HUES64 (cell line): ENCODE data around the gene MACF1.
A peak's percentile ranks its signal among the peaks of the same experiment; 100 is the strongest.

Experiments used
- H3K27ac ChIP-seq: 2 replicates; pipeline ENCODE4 v1.7.0; 2013; ENCODE audit warnings: low read depth, low read length, inconsistent platforms
- H3K27me3 ChIP-seq: 2 replicates; pipeline ENCODE4 v1.6.1; 2013; ENCODE audit warnings: mild to moderate bottlenecking, low read length; ENCODE audit not compliant: insufficient read depth
- H3K36me3 ChIP-seq: 2 replicates; pipeline ENCODE4 v1.6.1; 2013; ENCODE audit warnings: mild to moderate bottlenecking, low read length; ENCODE audit not compliant: insufficient read depth
- H3K4me1 ChIP-seq: 2 replicates; pipeline ENCODE4 v1.6.1; 2013; ENCODE audit warnings: mild to moderate bottlenecking, low read length, moderate library complexity; ENCODE audit not compliant: insufficient read depth
- H3K4me3 ChIP-seq: 2 replicates; pipeline ENCODE4 v1.5.1; 2013; ENCODE audit warnings: mild to moderate bottlenecking, low read length, moderate library complexity
- H3K9ac ChIP-seq: 2 replicates; pipeline ENCODE4 v1.6.1; 2013; ENCODE audit warnings: mild to moderate bottlenecking, low read depth, low read length
- H3K9me3 ChIP-seq: 2 replicates; pipeline ENCODE4 v1.6.1; 2013; ENCODE audit warnings: low read depth, low read length; ENCODE audit not compliant: insufficient read depth
- WGBS: fragments of 150-250, 120-280 bp; methylation state at CpG from one replicate; pipeline ENCODE4 v1.1.7; 2013; ENCODE audit warnings: missing lambda C conversion rate; 5-methylcytosine and 5-hydroxymethylcytosine counted together

MACF1 gene

DNA sequence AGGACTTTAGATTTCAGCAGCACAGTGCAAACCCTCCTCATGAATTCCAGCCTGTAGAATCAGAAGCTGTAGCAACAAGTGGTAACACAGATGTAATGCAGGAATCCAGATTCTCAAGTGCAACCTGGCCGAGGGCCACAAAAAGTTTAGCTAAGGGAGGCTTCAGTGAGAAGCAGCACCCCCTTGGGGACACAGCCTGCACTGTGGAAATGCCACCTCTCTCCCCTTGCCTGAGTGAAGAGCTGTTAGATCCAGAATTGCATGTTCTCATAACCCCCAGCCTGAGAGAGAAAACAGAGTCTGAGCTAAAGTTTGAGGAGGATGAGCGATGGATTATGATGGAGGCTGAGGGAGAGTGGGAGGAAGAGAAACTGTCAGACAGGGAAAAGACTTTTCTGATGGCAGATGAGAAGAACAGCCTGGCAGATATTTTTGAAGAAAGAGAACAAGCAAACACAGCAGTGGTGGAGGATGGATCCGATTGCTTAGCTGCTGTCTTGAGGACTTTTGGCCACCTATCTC lies 206.5 kb downstream of the MACF1 start:
- H3K4me1 ChIP-seq: peaks cover 38% of the 10 kb centered on the region
- peaks cover 32% of the 10 kb centered on the region for H3K36me3 ChIP-seq
- no peak overlapping the region for H3K27ac ChIP-seq
- no peaks in the 10 kb centered on the region for H3K9me3 ChIP-seq
- no peak overlapping the region; the same call in 1 of the 2 replicates for H3K9ac ChIP-seq
- WGBS: 46% methylated on average over 3 of the region's 3 CpGs
- H3K4me3 ChIP-seq: peak overlapping the region; percentile 80
- no peaks in the 10 kb centered on the region for H3K27me3 ChIP-seq

DNA sequence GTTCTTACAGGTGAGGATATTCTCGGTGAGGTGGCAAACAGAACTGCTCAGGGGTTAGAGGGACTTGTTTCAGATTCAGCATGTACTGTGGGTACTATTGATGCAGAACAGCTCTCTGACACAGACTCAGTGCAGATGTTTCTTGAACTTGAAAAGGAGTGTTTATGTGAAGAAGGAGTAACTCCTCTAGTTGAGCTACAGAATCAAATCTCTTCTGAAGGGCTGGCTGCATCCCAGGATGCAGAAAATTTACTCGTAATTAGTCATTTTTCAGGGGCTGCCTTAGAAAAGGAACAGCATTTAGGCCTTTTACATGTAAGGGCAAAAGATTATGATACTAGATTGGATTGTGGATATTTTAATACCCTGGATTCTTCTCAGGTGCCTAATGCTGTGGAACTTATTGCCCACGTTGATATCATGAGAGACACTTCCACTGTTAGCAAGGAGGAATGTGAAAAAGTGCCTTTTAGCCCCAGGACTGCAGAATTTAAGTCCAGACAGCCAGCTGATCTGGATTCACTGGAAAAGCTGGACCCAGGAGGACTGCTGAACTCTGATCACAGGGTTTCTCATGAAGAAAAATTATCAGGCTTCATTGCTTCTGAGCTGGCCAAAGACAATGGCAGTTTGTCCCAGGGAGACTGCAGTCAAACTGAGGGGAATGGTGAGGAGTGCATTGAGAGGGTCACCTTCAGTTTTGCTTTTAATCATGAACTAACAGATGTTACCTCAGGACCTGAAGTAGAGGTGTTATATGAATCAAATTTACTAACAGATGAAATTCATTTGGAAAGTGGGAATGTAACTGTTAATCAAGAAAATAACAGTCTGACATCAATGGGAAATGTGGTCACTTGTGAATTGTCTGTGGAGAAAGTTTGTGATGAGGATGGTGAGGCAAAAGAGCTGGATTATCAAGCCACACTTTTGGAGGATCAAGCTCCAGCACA lies 207.3 kb downstream of the MACF1 start:
- H3K4me1 ChIP-seq: peaks cover 36% of the 10 kb centered on the region
- H3K9me3 ChIP-seq: no peaks in the 10 kb centered on the region
- no peak overlapping the region for H3K27ac ChIP-seq
- peaks cover 40% of the 10 kb centered on the region for H3K36me3 ChIP-seq
- peak overlapping the region; percentile 80 for H3K4me3 ChIP-seq
- no peaks in the 10 kb centered on the region for H3K27me3 ChIP-seq
- H3K9ac ChIP-seq: no peak overlapping the region; the same call in 1 of the 2 replicates
- WGBS: 83% methylated on average over 3 of the region's 3 CpGs

DNA sequence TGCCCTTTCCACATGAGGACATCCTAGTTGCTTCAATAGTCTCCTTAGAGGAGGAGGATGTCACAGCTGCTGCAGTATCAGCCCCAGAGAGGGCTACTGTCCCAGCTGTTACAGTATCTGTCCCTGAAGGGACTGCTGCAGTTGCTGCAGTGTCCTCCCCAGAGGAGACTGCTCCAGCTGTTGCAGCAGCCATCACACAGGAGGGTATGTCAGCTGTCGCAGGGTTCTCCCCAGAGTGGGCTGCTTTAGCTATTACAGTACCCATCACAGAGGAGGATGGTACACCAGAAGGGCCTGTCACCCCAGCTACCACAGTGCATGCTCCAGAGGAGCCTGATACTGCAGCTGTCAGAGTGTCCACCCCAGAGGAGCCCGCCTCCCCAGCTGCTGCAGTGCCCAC lies 208.4 kb downstream of the MACF1 start:
- Histone ChIP-seq H3K36me3 (peaks cover 45% of the 10 kb centered on the region), H3K4me3 (no peak overlapping the region), H3K9me3 (no peaks in the 10 kb centered on the region), H3K27me3 (no peaks in the 10 kb centered on the region), H3K27ac (no peak overlapping the region), H3K4me1 (peaks cover 25% of the 10 kb centered on the region), H3K9ac (no peak overlapping the region)
- 93% methylated on average over 2 of the region's 2 CpGs for WGBS

DNA sequence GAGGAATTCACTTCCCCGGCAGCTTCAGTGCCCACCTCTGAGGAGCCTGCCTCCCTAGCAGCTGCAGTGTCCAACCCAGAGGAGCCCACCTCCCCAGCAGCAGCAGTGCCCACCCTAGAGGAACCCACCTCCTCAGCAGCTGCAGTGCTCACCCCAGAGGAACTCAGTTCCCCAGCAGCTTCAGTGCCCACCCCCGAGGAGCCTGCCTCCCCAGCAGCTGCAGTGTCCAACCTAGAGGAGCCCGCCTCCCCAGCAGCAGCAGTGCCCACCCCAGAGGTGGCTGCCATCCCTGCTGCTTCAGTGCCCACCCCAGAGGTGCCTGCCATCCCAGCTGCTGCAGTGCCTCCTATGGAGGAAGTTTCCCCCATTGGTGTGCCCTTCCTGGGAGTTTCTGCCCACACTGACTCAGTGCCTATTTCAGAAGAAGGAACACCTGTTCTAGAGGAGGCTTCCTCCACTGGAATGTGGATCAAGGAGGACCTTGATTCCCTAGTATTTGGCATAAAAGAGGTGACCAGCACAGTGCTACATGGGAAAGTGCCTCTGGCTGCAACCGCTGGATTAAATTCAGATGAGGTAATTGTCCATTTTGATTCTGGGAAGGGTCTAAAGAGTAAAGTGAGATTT lies 209.5 kb downstream of the MACF1 start:
- Histone ChIP-seq H3K36me3 (peaks cover 54% of the 10 kb centered on the region), H3K4me3 (no peak overlapping the region), H3K9ac (no peak overlapping the region)

DNA sequence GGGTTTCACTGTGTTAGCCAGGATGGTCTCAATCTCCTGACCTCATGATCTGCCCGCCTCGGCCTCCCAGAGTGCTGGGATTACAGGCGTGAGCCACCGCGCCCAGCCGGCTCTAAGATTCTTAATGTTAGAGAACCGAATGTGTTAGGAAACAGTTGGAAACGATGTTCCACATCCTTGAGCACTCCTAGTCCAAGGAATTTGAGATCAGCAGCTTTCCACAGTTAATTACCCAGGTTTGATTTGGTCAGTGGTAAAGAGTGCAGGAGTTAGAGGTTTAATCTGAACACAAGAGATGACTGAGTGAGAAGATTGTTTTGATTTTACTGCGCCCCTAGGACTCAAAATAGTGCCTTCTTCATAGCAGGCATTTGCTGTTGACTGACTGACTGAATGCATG lies 211.1 kb downstream of the MACF1 start:
- no peak overlapping the region for H3K4me3 ChIP-seq
- H3K27ac ChIP-seq: no peak overlapping the region
- no peaks in the 10 kb centered on the region for H3K27me3 ChIP-seq
- no peak overlapping the region for H3K9ac ChIP-seq
- peaks cover 15% of the 10 kb centered on the region for H3K4me1 ChIP-seq
- WGBS: 94% methylated on average over 9 of the region's 9 CpGs
- peaks cover 63% of the 10 kb centered on the region for H3K36me3 ChIP-seq
- H3K9me3 ChIP-seq: no peaks in the 10 kb centered on the region

More for the DNA sequence above, 209.5 kb downstream of the MACF1 start:
- WGBS: 88% methylated on average over 4 of the region's 4 CpGs
- Histone ChIP-seq H3K4me1 (peaks cover 25% of the 10 kb centered on the region), H3K9me3 (no peaks in the 10 kb centered on the region), H3K27ac (no peak overlapping the region), H3K27me3 (no peaks in the 10 kb centered on the region)

DNA sequence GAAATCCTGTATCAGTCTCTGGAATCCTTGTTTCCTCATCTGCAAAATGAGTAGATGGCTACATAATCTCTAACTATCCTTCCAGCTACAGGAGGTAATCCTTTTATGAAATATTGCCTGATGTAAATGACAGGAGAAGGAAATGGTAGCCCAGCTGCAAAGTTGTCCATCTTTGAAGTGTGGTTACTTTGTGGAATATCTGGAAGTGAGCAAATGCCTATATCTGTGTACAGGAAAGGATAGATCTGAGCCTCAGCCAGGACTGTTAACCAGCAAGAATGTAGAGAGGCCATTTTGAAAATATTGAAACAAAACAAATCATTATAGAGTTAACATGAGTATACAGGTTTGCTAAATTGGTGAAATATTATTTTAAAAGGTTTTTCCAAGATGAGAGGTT lies 212.1 kb downstream of the MACF1 start:
- Histone ChIP-seq H3K4me1 (peaks cover 5% of the 10 kb centered on the region; the same call in 1 of the 2 replicates), H3K27me3 (no peaks in the 10 kb centered on the region), H3K9me3 (no peaks in the 10 kb centered on the region), H3K27ac (no peak overlapping the region), H3K9ac (no peak overlapping the region), H3K36me3 (peaks cover 55% of the 10 kb centered on the region), H3K4me3 (no peak overlapping the region)

DNA sequence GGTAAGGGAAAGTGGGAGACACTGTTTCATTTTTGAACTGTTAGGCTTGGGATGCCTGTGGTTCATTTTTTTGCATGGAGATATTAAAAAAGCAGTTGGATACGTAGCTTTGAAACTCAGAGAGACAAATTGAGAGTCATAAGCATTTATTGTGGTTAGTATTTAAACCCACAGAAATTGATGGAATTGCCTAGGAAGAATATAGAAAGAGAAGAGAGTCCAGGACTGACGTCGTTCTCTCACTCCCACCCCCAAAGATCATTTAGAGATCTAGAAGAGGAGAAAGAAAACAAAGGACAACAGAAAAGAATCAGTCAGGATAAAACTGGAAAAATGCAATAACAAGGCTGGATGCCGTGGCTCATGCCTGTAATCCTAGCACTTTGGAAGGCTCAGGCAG lies 213.7 kb downstream of the MACF1 start:
- Histone ChIP-seq H3K27ac (no peak overlapping the region), H3K9ac (no peak overlapping the region)
- 96% methylated on average over 2 of the region's 4 CpGs for WGBS

DNA sequence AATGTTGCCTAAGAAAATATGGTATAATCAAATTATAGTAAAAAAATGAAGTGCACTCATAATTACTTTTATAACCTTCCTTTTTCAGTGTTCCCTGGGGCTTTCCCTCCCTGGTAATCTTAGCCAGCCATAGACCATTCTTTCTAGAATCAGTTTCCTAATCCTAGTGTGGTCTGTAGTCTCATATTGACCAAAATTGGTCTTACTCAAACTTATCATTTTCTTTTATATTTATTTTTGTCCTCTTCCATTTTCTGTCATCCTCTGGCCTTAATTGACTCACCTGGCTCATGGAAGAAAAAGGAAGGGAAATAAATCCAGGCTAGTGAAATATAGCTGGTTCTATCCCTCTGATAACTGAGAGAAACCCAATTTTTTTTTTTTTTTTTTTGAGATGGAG lies 216.0 kb downstream of the MACF1 start:
- Histone ChIP-seq H3K27ac (no peak overlapping the region), H3K9me3 (no peaks in the 10 kb centered on the region), H3K4me1 (no peaks in the 10 kb centered on the region), H3K9ac (no peak overlapping the region), H3K36me3 (peaks cover 75% of the 10 kb centered on the region), H3K27me3 (no peaks in the 10 kb centered on the region), H3K4me3 (no peak overlapping the region)

More for the DNA sequence above, 213.7 kb downstream of the MACF1 start:
- peaks cover 54% of the 10 kb centered on the region for H3K36me3 ChIP-seq
- H3K4me3 ChIP-seq: no peak overlapping the region
- 0 out of 2 replicates have a peak, but pooled peaks cover 5% of the 10 kb centered on the region for H3K4me1 ChIP-seq
- no peaks in the 10 kb centered on the region for H3K9me3 ChIP-seq
- no peaks in the 10 kb centered on the region for H3K27me3 ChIP-seq

DNA sequence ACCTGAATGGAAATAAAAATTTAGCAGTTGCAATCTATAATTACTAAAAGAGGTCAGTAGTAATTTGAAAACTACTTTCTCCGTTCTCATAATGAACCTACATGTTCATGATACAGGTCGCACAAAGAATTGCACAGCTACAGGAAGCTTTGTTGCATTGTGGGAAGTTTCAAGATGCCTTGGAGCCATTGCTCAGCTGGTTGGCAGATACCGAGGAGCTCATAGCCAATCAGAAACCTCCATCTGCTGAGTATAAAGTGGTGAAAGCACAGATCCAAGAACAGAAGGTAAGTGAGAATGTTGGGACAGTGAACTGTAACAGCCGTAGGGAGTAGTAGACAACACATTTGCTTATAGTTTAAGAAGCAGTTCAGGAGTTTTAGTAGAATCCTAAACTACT lies 218.1 kb downstream of the MACF1 start:
- no peak overlapping the region for H3K4me3 ChIP-seq
- H3K36me3 ChIP-seq: peaks cover 78% of the 10 kb centered on the region
- H3K4me1 ChIP-seq: no peaks in the 10 kb centered on the region
- no peak overlapping the region for H3K9ac ChIP-seq
- H3K9me3 ChIP-seq: no peaks in the 10 kb centered on the region
- WGBS: 95% methylated on average over 4 of the region's 4 CpGs
- H3K27ac ChIP-seq: no peak overlapping the region
- no peaks in the 10 kb centered on the region for H3K27me3 ChIP-seq

DNA sequence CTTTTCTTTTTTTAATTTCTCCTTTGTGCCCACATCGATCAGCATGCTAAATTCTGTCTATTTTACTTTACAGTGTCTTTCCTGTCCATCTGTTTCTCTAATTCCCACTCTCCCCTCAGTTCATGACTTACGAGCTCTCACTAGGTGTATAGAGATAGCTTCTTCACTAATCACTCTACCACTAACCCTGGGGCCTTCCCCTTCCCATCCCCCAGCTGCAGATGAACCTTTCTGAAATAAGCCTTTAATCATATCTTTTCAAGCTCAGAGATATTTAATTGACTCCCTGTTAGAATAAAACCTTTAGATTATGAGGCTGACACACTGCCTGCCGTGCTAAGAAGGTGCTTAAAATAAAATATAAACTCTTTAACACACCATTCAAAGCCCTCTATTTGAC lies 220.7 kb downstream of the MACF1 start:
- Histone ChIP-seq H3K9me3 (no peaks in the 10 kb centered on the region), H3K4me1 (no peaks in the 10 kb centered on the region), H3K4me3 (no peak overlapping the region), H3K9ac (no peak overlapping the region), H3K36me3 (peaks cover 85% of the 10 kb centered on the region), H3K27ac (no peak overlapping the region), H3K27me3 (no peaks in the 10 kb centered on the region)
- 95% methylated on average over 3 of the region's 3 CpGs for WGBS

DNA sequence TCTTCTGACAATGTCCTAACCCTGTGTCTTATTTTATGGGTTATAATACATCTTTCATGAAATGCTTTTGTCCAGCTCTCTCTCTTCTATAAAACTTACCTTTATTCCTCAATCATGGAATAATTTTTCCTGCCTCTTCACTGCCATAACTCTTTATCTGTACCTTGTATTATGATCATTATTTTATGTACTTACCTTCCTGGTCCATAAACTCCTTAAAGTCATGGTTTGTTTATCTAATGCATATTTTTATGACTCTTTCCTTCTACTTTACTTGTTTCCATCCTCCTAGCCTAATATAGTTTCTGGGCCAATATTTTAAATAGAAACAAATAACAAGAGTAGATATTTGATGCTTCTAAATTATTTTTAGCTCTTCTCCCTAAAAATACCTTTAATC lies 221.1 kb downstream of the MACF1 start:
- H3K9ac ChIP-seq: no peak overlapping the region
- H3K36me3 ChIP-seq: peaks cover 86% of the 10 kb centered on the region
- H3K9me3 ChIP-seq: no peaks in the 10 kb centered on the region
- H3K4me3 ChIP-seq: no peak overlapping the region
- no peaks in the 10 kb centered on the region for H3K4me1 ChIP-seq
- H3K27ac ChIP-seq: no peak overlapping the region
- H3K27me3 ChIP-seq: no peaks in the 10 kb centered on the region
